Activated CD4-positive, alpha-beta T cell treated with anti-CD3 and anti-CD28 coated beads, Interleukin-2, Interleukin-6, amounts not matched to agents 100 ng/mL and 50 ng/mL, durations not matched to agents 16 hours and 8 hours (primary cell): ENCODE results near the gene TBL2.
"Not testable (repeated sequence)": the region's sequence is repeated elsewhere in the genome, so short reads cannot be mapped to it uniquely, and the experiment has no call there.

ENCODE experiments used
- DNase-seq: peaks from one replicate; pipeline ENCODE4 v3.0.0-alpha.2; 2020

Gene TBL2

GRCh38 chr7:73606801-73607691 is 28.7 kb upstream of the TBL2 start:
- DNase-seq = peak; percentile 74

- no peak for DNase-seq
Measured at GRCh38 chr7:73605601-73606220, 27.3 kb upstream of the TBL2 start.

- DNase-seq = no peak
Measured at GRCh38 chr7:73602721-73603651, 24.6 kb upstream of the TBL2 start.

- DNase-seq = no peak
Measured at GRCh38 chr7:73599916-73600315, 21.5 kb upstream of the TBL2 start.

GRCh38 chr7:73599151-73599882 is 20.9 kb upstream of the TBL2 start:
- no peak for DNase-seq

- DNase-seq = no peak
Measured at GRCh38 chr7:73597978-73598782, 19.8 kb upstream of the TBL2 start.

- no peak for DNase-seq
Measured at GRCh38 chr7:73596191-73597065, 18.0 kb upstream of the TBL2 start.

- no peak for DNase-seq
Measured at GRCh38 chr7:73595358-73595757, 17.0 kb upstream of the TBL2 start.

- DNase-seq = no peak
Measured at GRCh38 chr7:73593207-73594045, 15.0 kb upstream of the TBL2 start.

GRCh38 chr7:73586911-73587310 is 8.5 kb upstream of the TBL2 start:
- no peak for DNase-seq

- no peak for DNase-seq
Measured at GRCh38 chr7:73585196-73585595, 6.8 kb upstream of the TBL2 start.

GRCh38 chr7:73582664-73583202 is 4.4 kb upstream of the TBL2 start:
- no peak for DNase-seq

- DNase-seq = not testable (repeated sequence)
Measured at GRCh38 chr7:73581006-73581405, 2.6 kb upstream of the TBL2 start.

GRCh38 chr7:73577627-73578341 is 595 bp downstream of the TBL2 start:
- no peak for DNase-seq

- no peak for DNase-seq
Measured at GRCh38 chr7:73573791-73574190, 4.6 kb downstream of the TBL2 start.

- no peak for DNase-seq
Measured at GRCh38 chr7:73573276-73573675, 5.1 kb downstream of the TBL2 start.

- no peak for DNase-seq
Measured at GRCh38 chr7:73572767-73573186, 5.6 kb downstream of the TBL2 start.

- DNase-seq = no peak
Measured at GRCh38 chr7:73570977-73571376, 7.4 kb downstream of the TBL2 start.

GRCh38 chr7:73570521-73570920 is 7.9 kb downstream of the TBL2 start:
- no peak for DNase-seq
